ENCODE data around the gene OTOF.

- no peak for TF ChIP-seq CTCF (IDR thresholded peaks at IDR 0.05)
- TF ChIP-seq POLR2A (IDR thresholded peaks at IDR 0.05) = no peak
Measured at GRCh38 chr2:26442707-26443106, 35.2 kb downstream of the OTOF start.
